GM12878 (cell line): ENCODE measurements around the gene RAPSN. TPM values are rescaled to one million over a fixed set of nuclear protein-coding genes. Genes with fewer than 3 reads are reported as not detected.

Source experiments
- microRNA-seq: library from miRNA; unstranded; fragments of <30 nt; microRNA quantifications from one replicate; pipeline ENCODE4, GENCODE V29; 2018
- polyA plus RNA-seq, 11 experiments: library from polyadenylated mRNA; depleted of rRNA in 4 of 11; unstranded in 6 of 11; stranded (reverse) in 5 of 11; fragments of >200 nt; fragmentation: Nextera tagmentation in 4 of 11; fragmentation: Illumina TruSeq in 1 of 11; extraction: Ambion mirVana in 4 of 11; extraction: Trizol in 1 of 11; gene quantifications; 1 replicate in 1 of 11; 2 replicates in 10 of 11; pipeline versions ENCODE4 v1.2.1 to v1.2.3, GENCODE V29; 2011 to 2016; ENCODE audit warnings: inconsistent platforms in 2 of 11, missing spikeins in 2 of 11, low read depth in 1 of 11
- small RNA-seq: library from RNA; depleted of rRNA; stranded (forward); fragments of <200 nt; gene quantifications from one replicate; pipeline ENCODE3, GENCODE V24; 2014
- total RNA-seq, 4 experiments: library from RNA; depleted of rRNA in 3 of 4; stranded (reverse); fragments of >200 nt in 3 of 4; fragmentation: Illumina TruSeq in 1 of 4; extraction: Trizol in 1 of 4; gene quantifications; 2 replicates each; pipeline versions ENCODE4 v1.2.1 to v1.2.3, GENCODE V29; 2013 to 2021

Gene RAPSN
- total and polyA plus RNA-seq, 10 of the 15 experiments (the other 5 are each of a cell fraction or from before 2014, with no cell fraction given): 0.08 to 0.23 (median 0.14) TPM; not detected in 6

Small RNAs within 50 kb of the gene (microRNA-seq; reads per million reads assigned to microRNA genes)
- gene MIR4487: not detected

Small RNAs within 50 kb of the gene (small RNA-seq; reads per million reads assigned to genes)
- gene MIR4487: not detected

Other genes starting within 250 kb of the RAPSN start
Only the 7 nearest of the 15 such genes appear.
- gene MYBPC3, start 96.4 kb downstream of the RAPSN start, total RNA-seq (2014; rRNA removed): 0.05 TPM in 1 of 2 replicates, not detected in the other
- not detected in 2 replicates for gene MYBPC3, start 96.4 kb downstream of the RAPSN start, total RNA-seq (2014; rRNA removed; fragmentation: Illumina TruSeq; extraction: Trizol)
- not detected in 2 replicates for gene MYBPC3, start 96.4 kb downstream of the RAPSN start, total RNA-seq (2021)
- 0.03 TPM in 1 of 2 replicates, not detected in the other for gene MYBPC3, start 96.4 kb downstream of the RAPSN start, polyA plus RNA-seq (2011; rRNA removed)
- gene MYBPC3, start 96.4 kb downstream of the RAPSN start, polyA plus RNA-seq (2014; fragmentation: Illumina TruSeq; extraction: Trizol): 0.03 TPM in 1 of 2 replicates, not detected in the other
- not detected for gene MYBPC3, start 96.4 kb downstream of the RAPSN start, polyA plus RNA-seq (2014; fragmentation: Nextera tagmentation; extraction: Ambion mirVana)
- 0.06 TPM in 1 of 2 replicates, not detected in the other for gene MYBPC3, start 96.4 kb downstream of the RAPSN start, polyA plus RNA-seq (2014; rRNA removed)
- under 1 TPM in 1 of 2 experiments, not detected in 1; 0.08 TPM for gene MYBPC3, start 96.4 kb downstream of the RAPSN start, polyA plus RNA-seq (2016; fragmentation: Nextera tagmentation; extraction: Ambion mirVana)
- 19.9 and 25.9 TPM in 2 replicates for gene SPI1, start 70.6 kb downstream of the RAPSN start, total RNA-seq (2014; rRNA removed)
- 5.9 and 6.5 TPM in 2 replicates for gene SPI1, start 70.6 kb downstream of the RAPSN start, total RNA-seq (2014; rRNA removed; fragmentation: Illumina TruSeq; extraction: Trizol)
- 29.5 and 31.1 TPM in 2 replicates for gene SPI1, start 70.6 kb downstream of the RAPSN start, total RNA-seq (2021)
- gene SPI1, start 70.6 kb downstream of the RAPSN start, polyA plus RNA-seq (2011; rRNA removed): 3.6 and 10.2 TPM in 2 replicates
- 1.3 and 8.8 TPM in 2 replicates for gene SPI1, start 70.6 kb downstream of the RAPSN start, polyA plus RNA-seq (2014; fragmentation: Illumina TruSeq; extraction: Trizol)
- under 1 TPM; 0.05 to 0.08 TPM for gene SPI1, start 70.6 kb downstream of the RAPSN start, polyA plus RNA-seq (2014; fragmentation: Nextera tagmentation; extraction: Ambion mirVana)
- gene SPI1, start 70.6 kb downstream of the RAPSN start, polyA plus RNA-seq (2014; rRNA removed): 24.5 and 30.2 TPM in 2 replicates
- 10 to 100 TPM in 1 of 2 experiments, 1 to 10 TPM in 1; 9.2 to 15.0 TPM for gene SPI1, start 70.6 kb downstream of the RAPSN start, polyA plus RNA-seq (2016; fragmentation: Nextera tagmentation; extraction: Ambion mirVana)
- 11.3 and 14.5 TPM in 2 replicates for gene SLC39A13, start 40.5 kb downstream of the RAPSN start, total RNA-seq (2014; rRNA removed)
- 3.3 and 3.6 TPM in 2 replicates for gene SLC39A13, start 40.5 kb downstream of the RAPSN start, total RNA-seq (2014; rRNA removed; fragmentation: Illumina TruSeq; extraction: Trizol)
- gene SLC39A13, start 40.5 kb downstream of the RAPSN start, total RNA-seq (2021): 14.5 and 15.0 TPM in 2 replicates
- 2.0 and 4.2 TPM in 2 replicates for gene SLC39A13, start 40.5 kb downstream of the RAPSN start, polyA plus RNA-seq (2011; rRNA removed)
- gene SLC39A13, start 40.5 kb downstream of the RAPSN start, polyA plus RNA-seq (2014; fragmentation: Illumina TruSeq; extraction: Trizol): 2.1 and 3.2 TPM in 2 replicates
- under 1 TPM; 0.23 to 0.60 TPM for gene SLC39A13, start 40.5 kb downstream of the RAPSN start, polyA plus RNA-seq (2014; fragmentation: Nextera tagmentation; extraction: Ambion mirVana)
- 19.8 and 20.4 TPM in 2 replicates for gene SLC39A13, start 40.5 kb downstream of the RAPSN start, polyA plus RNA-seq (2014; rRNA removed)
- gene SLC39A13, start 40.5 kb downstream of the RAPSN start, polyA plus RNA-seq (2016; fragmentation: Nextera tagmentation; extraction: Ambion mirVana): 1 to 10 TPM; 8.4 to 8.9 TPM
- 112 and 114 TPM in 2 replicates for gene PSMC3, start 22.7 kb downstream of the RAPSN start, total RNA-seq (2014; rRNA removed)
- 180 and 181 TPM in 2 replicates for gene PSMC3, start 22.7 kb downstream of the RAPSN start, total RNA-seq (2014; rRNA removed; fragmentation: Illumina TruSeq; extraction: Trizol)
- gene PSMC3, start 22.7 kb downstream of the RAPSN start, total RNA-seq (2021): 144 and 157 TPM in 2 replicates
- gene PSMC3, start 22.7 kb downstream of the RAPSN start, polyA plus RNA-seq (2011; rRNA removed): 143 and 159 TPM in 2 replicates
- 245 and 283 TPM in 2 replicates for gene PSMC3, start 22.7 kb downstream of the RAPSN start, polyA plus RNA-seq (2014; fragmentation: Illumina TruSeq; extraction: Trizol)
- gene PSMC3, start 22.7 kb downstream of the RAPSN start, polyA plus RNA-seq (2014; fragmentation: Nextera tagmentation; extraction: Ambion mirVana): 10 to 100 TPM; 39.5 to 54.3 TPM
- gene PSMC3, start 22.7 kb downstream of the RAPSN start, polyA plus RNA-seq (2014; rRNA removed): 153 TPM in 2 replicates
- gene PSMC3, start 22.7 kb downstream of the RAPSN start, polyA plus RNA-seq (2016; fragmentation: Nextera tagmentation; extraction: Ambion mirVana): 100 to 1,000 TPM; 256 to 289 TPM
- gene CELF1, start 104.0 kb upstream of the RAPSN start, total RNA-seq (2014; rRNA removed): 78.6 and 82.0 TPM in 2 replicates
- gene CELF1, start 104.0 kb upstream of the RAPSN start, total RNA-seq (2014; rRNA removed; fragmentation: Illumina TruSeq; extraction: Trizol): 64.2 and 64.9 TPM in 2 replicates
- gene CELF1, start 104.0 kb upstream of the RAPSN start, total RNA-seq (2021): 106 and 108 TPM in 2 replicates
- 128 and 130 TPM in 2 replicates for gene CELF1, start 104.0 kb upstream of the RAPSN start, polyA plus RNA-seq (2011; rRNA removed)
- 73.1 and 77.8 TPM in 2 replicates for gene CELF1, start 104.0 kb upstream of the RAPSN start, polyA plus RNA-seq (2014; fragmentation: Illumina TruSeq; extraction: Trizol)
- 10 to 100 TPM; 35.3 to 41.5 TPM for gene CELF1, start 104.0 kb upstream of the RAPSN start, polyA plus RNA-seq (2014; fragmentation: Nextera tagmentation; extraction: Ambion mirVana)
- gene CELF1, start 104.0 kb upstream of the RAPSN start, polyA plus RNA-seq (2014; rRNA removed): 83.8 and 92.9 TPM in 2 replicates
- 100 to 1,000 TPM; 108 to 109 TPM for gene CELF1, start 104.0 kb upstream of the RAPSN start, polyA plus RNA-seq (2016; fragmentation: Nextera tagmentation; extraction: Ambion mirVana)
- 98.7 and 99.7 TPM in 2 replicates for gene PTPMT1, start 116.5 kb upstream of the RAPSN start, total RNA-seq (2014; rRNA removed)
- 41.2 and 44.2 TPM in 2 replicates for gene PTPMT1, start 116.5 kb upstream of the RAPSN start, total RNA-seq (2014; rRNA removed; fragmentation: Illumina TruSeq; extraction: Trizol)
- gene PTPMT1, start 116.5 kb upstream of the RAPSN start, total RNA-seq (2021): 59.1 and 59.7 TPM in 2 replicates
- gene PTPMT1, start 116.5 kb upstream of the RAPSN start, polyA plus RNA-seq (2011; rRNA removed): 45.5 and 50.3 TPM in 2 replicates
- 57.2 and 59.2 TPM in 2 replicates for gene PTPMT1, start 116.5 kb upstream of the RAPSN start, polyA plus RNA-seq (2014; fragmentation: Illumina TruSeq; extraction: Trizol)
- gene PTPMT1, start 116.5 kb upstream of the RAPSN start, polyA plus RNA-seq (2014; fragmentation: Nextera tagmentation; extraction: Ambion mirVana): 10 to 100 TPM; 12.0 to 26.1 TPM
- 106 and 112 TPM in 2 replicates for gene PTPMT1, start 116.5 kb upstream of the RAPSN start, polyA plus RNA-seq (2014; rRNA removed)
- gene PTPMT1, start 116.5 kb upstream of the RAPSN start, polyA plus RNA-seq (2016; fragmentation: Nextera tagmentation; extraction: Ambion mirVana): 100 to 1,000 TPM; 108 to 116 TPM
- gene KBTBD4, start 129.8 kb upstream of the RAPSN start, total RNA-seq (2014; rRNA removed): 26.0 and 26.3 TPM in 2 replicates
- 19.5 and 21.8 TPM in 2 replicates for gene KBTBD4, start 129.8 kb upstream of the RAPSN start, total RNA-seq (2014; rRNA removed; fragmentation: Illumina TruSeq; extraction: Trizol)
- 20.0 and 20.6 TPM in 2 replicates for gene KBTBD4, start 129.8 kb upstream of the RAPSN start, total RNA-seq (2021)
- 28.0 and 29.9 TPM in 2 replicates for gene KBTBD4, start 129.8 kb upstream of the RAPSN start, polyA plus RNA-seq (2011; rRNA removed)
- gene KBTBD4, start 129.8 kb upstream of the RAPSN start, polyA plus RNA-seq (2014; fragmentation: Illumina TruSeq; extraction: Trizol): 21.3 and 21.8 TPM in 2 replicates
- gene KBTBD4, start 129.8 kb upstream of the RAPSN start, polyA plus RNA-seq (2014; fragmentation: Nextera tagmentation; extraction: Ambion mirVana): 10 to 100 TPM; 25.4 to 46.4 TPM
- 15.6 and 18.4 TPM in 2 replicates for gene KBTBD4, start 129.8 kb upstream of the RAPSN start, polyA plus RNA-seq (2014; rRNA removed)
- gene KBTBD4, start 129.8 kb upstream of the RAPSN start, polyA plus RNA-seq (2016; fragmentation: Nextera tagmentation; extraction: Ambion mirVana): 10 to 100 TPM; 31.4 to 32.5 TPM